Measurements from ENCODE around the gene THADA.

THADA gene

GRCh38 chr2:43370705-43371104 is 225.1 kb downstream of the THADA start:
- TF ChIP-seq, protein P1, sequence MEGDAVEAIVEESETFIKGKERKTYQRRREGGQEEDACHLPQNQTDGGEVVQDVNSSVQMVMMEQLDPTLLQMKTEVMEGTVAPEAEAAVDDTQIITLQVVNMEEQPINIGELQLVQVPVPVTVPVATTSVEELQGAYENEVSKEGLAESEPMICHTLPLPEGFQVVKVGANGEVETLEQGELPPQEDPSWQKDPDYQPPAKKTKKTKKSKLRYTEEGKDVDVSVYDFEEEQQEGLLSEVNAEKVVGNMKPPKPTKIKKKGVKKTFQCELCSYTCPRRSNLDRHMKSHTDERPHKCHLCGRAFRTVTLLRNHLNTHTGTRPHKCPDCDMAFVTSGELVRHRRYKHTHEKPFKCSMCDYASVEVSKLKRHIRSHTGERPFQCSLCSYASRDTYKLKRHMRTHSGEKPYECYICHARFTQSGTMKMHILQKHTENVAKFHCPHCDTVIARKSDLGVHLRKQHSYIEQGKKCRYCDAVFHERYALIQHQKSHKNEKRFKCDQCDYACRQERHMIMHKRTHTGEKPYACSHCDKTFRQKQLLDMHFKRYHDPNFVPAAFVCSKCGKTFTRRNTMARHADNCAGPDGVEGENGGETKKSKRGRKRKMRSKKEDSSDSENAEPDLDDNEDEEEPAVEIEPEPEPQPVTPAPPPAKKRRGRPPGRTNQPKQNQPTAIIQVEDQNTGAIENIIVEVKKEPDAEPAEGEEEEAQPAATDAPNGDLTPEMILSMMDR (IDR thresholded peaks at IDR 0.05; ENCODE audit: extremely low read depth, missing control alignments), result no peak
- no peak for DNase-seq (ENCODE audit: low spot score)

- DNase-seq (ENCODE audit: low spot score), result no peak
- TF ChIP-seq, protein P1 (IDR thresholded peaks at IDR 0.05; ENCODE audit: extremely low read depth, missing control alignments), result no peak
Observed at GRCh38 chr2:43370146-43370545, 225.7 kb downstream of the THADA start.

DNA sequence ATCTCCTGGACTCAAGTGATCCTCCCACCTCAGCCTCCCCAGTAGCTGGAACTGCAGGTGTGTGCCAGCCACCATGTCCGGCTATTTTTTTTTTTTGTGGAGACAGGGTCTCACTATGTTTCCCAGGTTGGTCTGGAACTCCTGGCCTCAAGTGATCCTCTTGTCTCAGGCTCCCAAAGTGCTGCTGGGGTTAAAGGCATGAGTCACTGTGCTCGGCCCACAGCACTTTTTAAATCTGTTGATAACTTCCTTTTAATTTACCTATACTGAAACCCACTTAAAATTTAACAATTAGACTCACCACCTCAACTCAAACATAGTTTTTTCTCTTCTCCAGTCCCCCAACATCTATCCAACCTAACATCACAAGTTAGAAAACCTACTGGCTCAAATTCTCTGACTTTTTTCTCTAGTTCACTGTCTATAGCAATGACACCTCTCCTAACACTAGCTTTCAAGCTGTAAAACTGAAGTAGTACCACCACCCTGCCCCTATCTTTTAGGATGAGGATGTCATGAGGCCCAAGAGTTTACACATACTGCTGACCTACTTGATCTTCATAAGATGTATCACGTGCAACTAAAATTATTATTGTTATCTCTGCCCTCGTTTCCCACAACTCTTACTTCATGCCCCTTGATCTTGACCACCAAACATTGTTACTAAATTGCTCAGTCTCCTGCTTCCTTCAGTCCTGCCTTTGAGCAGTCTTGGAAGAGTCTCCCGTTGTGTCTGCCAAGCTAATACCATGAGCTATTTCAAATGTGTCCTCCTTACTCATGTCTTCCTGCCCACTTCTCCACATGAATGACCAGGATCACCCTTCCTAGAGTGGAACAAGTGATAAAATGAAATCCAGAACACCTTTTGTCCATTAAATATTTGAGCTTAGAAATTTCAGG is 227.1 kb downstream of the THADA start:
- TF ChIP-seq, protein P1 (IDR thresholded peaks at IDR 0.05; ENCODE audit: extremely low read depth, missing control alignments), result no peak

DNA sequence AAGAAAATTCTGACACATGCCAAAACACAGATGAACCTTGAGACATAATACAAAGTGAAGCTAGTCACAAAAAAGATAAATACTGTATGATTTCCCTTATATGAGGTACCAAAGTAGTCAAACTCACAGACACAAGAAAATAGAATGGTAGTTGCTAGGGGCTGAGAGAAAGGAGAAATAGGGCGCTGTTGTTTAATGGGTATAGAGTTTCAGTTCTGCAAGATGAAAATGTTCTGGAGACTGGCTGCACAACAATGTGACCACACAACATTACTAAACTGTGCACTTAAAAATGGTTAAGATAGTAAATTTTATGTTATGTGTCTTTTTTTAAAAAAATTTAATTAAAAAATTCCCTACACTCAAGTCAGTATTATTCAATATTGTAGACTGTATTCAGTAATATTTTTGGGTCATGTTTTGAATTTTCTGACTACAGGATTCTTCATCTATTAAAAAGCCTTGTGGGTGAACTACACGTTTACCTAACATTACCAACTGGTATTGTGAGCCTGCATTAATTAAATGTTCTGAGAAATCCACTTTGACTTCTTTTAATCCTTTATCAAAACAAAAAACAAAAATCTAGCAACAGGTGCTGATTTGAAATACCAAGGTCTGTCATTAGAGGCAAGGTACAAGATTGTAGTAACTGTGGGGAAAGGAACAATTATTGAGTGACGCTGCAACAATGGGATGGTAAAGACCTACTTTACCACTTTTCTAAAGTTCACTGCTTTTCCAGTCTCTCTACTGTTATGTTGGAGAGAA is 228.6 kb downstream of the THADA start:
- TF ChIP-seq, protein P1 (IDR thresholded peaks at IDR 0.05; ENCODE audit: extremely low read depth, missing control alignments), result no peak
- DNase-seq (ENCODE audit: low spot score), result no peak

More for the DNA sequence above, 227.1 kb downstream of the THADA start:
- DNase-seq (ENCODE audit: low spot score), result no peak

- TF ChIP-seq, protein P1 (IDR thresholded peaks at IDR 0.05; ENCODE audit: extremely low read depth, missing control alignments), result no peak
Observed at GRCh38 chr2:43363120-43363519, 232.7 kb downstream of the THADA start.

GRCh38 chr2:43361286-43361685 is 234.6 kb downstream of the THADA start:
- TF ChIP-seq, protein P1 (IDR thresholded peaks at IDR 0.05; ENCODE audit: extremely low read depth, missing control alignments), result no peak
- DNase-seq (ENCODE audit: low spot score), result no peak

More at GRCh38 chr2:43363120-43363519, 232.7 kb downstream of the THADA start:
- DNase-seq (ENCODE audit: low spot score), result no peak

DNA sequence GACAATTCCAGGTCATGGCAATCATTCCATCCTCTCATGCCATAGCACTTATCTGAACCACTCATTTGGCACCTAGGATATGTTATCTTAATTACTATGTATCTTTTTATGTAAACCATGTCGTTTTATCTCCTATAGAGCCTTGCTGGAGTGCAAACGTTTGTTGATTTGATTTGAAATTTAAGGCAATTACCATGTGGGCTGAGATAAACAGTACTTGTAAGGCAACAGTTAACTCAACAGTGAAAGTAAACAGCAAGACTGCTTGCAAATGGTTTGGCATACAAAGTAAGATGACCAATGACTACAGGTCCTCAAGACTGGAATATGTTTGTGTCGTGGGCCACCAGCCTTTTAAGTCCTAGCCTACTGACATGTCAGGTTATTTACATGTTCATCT is 235.7 kb downstream of the THADA start:
- no peak for DNase-seq (ENCODE audit: low spot score)
- TF ChIP-seq, protein P1 (IDR thresholded peaks at IDR 0.05; ENCODE audit: extremely low read depth, missing control alignments), result no peak
